HG02763 (cell line): ENCODE measurements around the gene KLHL30.

Source experiments
- ATAC-seq: cut with Tn5 transposase; IDR thresholded peaks from one replicate; pipeline ENCODE4 v1.9.1; 2021; ENCODE audit warnings: mild to moderate bottlenecking, moderate library complexity; ENCODE audit not compliant: unreplicated experiment

The KLHL30 gene

DNA sequence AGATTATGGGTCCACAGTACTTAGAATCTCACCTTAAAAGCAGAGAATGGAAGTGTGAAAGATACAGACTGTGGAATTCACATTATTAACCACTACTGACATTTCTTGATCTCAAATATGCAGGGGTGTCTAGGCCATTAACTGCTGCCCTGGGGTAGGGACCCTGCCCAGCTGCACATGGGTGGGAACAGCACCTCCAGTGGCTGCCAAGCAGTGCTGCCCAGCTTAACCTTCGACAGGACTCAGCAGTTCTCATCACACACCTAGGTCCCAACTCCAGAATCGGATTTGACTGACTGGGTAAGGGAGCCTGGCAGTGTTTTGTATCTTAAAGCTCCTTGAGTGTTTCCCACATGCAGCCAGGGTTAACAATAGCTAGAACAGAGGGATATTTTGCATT is 35.2 kb downstream of the KLHL30 start:
- ATAC-seq = no peak

DNA sequence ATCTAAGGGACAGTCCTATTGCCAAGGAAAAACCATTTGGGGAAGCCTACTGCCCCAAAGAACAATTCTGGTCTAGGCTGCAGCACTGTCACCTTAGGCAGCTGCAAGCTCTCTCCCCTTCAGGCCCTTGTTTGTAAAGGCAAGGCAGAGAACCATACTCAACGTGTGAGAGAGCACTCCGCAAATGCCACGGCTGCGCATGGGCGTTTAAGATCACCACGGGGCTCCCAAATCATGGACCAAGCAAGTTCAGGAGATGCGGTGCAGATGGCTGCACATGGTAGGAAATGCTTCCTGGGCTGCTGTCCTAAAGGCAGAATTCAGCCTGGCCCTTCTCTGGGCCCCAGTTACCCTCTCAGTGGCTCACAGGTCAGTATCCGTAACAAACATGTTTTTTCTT is 35.8 kb downstream of the KLHL30 start:
- no peak for ATAC-seq

DNA sequence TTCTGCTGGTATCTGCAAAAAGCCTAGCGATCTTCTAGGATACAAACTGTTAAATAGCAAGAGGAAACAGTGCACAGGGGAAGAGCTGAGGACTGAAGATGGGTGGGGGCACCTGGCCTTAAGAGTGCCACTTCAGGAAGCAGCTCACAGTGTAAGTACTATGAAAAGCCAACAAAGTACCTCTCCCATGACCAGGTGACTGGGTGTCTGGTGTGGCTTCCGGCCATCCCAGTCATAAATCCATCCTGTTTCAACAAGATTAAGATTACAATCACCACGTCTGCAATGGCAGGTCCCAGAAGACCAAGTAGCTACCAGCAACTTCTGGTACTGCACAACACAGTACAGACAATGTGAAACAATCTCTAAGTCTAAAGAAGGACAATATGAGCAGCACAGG is 36.2 kb downstream of the KLHL30 start:
- no peak for ATAC-seq

DNA sequence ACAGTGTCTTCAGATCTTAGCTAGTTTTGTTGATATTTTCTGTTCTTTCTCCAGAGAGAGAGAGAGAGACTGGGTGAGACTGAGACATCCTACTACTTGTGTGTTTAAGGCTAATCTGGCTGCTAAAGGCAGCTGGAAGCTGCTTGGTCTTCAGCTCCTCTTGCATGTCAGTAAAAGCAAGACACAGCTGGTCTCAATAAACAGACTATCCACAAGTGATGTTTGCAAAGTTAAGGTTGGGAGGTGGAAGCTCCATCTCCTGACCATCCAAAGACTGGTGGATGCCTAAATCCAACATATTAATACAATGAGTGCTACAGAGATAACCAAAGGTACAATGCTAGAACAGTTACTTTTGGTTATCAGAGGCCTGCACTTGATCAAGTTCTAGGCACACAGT is 38.1 kb downstream of the KLHL30 start:
- no peak for ATAC-seq

DNA sequence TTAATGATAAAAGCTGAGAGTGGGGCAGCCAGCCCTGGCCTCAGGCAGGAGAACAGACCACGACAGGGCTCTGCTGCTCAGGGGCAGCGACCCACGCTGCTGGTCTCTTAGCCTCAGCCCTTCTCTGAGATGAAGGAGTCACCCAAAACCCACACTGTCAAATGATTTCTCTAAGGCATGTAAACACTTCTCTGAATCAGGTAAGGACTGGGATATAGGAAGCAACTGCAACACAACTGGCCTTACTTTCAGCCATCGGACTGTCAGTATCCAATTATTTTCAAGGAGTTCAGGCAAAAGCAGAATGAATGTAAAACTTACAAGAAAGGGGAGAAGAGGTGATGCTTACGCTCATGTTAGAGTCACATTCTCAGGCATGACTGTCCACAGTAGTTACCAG is 42.1 kb downstream of the KLHL30 start:
- ATAC-seq = no peak

DNA sequence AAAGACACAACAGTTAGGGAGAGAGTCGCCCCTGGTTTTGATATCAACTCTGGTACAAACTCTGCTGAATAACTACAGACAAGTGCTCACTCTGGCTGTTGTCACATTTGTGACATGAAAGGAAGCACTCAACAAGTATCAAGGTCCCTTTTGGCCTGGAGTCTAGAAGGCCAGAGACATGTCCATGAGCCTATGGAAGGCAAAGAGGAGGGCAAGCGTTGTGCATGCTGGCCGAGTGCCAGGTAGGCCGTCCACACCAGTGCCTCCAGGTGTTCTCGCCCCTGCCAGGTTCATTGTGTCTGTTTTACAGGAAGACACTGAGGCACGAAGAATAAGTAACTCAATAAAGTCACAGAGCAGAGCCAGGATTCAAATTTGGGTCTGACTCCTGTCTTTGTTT is 43.9 kb downstream of the KLHL30 start:
- ATAC-seq = no peak

DNA sequence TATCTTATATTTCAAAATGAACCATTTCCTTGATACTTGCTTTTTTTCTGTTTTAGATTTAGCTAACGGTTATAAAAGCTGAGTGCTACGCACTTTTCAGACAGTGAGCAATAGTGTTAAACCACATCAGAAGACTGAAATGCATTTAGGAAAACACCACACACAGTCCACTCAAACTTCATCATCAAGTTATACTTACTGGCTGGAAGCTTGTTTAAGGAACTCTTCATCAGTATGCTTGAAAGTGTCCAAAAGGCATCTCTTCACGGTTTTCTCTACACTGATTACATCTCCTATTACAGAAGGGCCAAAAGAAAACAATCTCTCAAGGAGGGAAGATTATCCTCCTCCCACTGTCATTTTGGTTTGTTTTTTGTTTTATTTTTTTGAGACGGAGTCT is 45.4 kb downstream of the KLHL30 start:
- no peak for ATAC-seq

DNA sequence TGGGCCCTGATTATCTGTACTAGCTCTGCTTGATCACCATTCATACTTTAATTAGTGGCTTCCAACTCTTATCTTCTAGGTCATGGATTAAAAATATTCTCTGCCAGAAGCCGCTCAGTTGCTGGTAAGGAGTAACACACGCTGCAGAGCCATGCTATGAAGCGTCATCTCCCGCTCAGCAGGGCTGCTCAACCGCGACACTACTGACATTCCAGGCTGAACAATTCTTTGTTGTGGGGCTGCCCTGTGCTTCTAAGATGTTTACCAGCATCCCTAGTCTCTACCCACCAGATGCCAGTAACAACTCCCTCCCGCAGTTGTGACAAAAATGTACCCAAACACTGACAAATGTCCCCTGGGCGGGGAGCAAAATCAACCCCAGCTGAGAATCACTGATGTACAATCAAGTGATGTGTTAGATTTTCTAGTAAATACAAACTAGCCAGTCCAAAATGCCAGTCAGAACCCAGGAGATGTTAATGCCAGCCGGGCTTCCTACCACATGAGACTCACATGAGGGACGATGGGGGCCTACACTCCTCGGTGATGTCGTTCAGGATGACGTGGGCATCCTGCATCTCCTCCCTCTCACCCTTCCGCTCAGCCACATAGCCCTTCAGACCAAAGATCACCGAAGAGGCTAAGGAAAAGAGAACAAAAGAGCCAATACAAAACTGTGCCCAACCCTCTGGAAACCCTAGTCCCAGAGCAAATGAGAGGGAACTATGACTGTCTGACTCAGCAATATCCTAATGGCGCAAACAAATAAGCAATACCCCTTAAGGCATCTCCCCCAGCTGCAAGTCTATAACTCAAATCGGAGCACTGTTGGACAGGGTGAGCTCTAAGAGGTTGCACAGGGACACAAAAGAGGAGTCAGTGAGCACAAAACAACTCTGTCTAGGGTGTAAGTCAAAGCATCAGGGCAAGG is 49.4 kb downstream of the KLHL30 start:
- no peak for ATAC-seq

DNA sequence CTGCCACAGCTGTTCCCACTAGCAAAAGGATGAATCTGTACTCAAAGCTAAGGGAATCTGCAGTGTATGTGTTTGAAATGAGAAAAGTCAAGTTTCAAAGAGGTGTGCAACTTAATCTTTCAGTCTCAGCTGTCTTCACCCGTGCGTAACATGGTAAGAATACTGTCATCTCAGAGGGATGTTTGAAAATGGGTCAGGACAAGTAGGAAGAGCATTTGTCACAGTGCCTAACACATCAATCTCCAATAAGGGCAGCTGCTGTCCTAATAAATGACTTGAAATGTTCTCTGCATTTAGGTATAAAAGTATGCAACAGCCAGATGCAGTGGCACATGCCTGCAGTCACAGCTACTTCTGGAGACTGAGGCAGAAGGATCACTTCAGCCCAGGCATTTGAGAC is 52.0 kb downstream of the KLHL30 start:
- no peak for ATAC-seq
